H1 (cell line): ENCODE results near the gene OR13C3. TPM values are rescaled to one million over a fixed set of nuclear protein-coding genes. Genes with fewer than 3 reads are reported as not detected.
"Not testable (repeated sequence)": the region's sequence is repeated elsewhere in the genome, so short reads cannot be mapped to it uniquely, and the experiment has no call there.

ENCODE experiments used
- CTCF ChIA-PET: fragments of 300-600 bp; sonication (Branson Sonifier 250); formaldehyde crosslinking; loops from one replicate; lab custom pipeline; 2021; ENCODE audit not compliant: partially characterized antibody; lab: Charles Lee
- POLR2A ChIA-PET: fragments of 300-600 bp; sonication (Branson Sonifier 250); formaldehyde crosslinking; loops from one replicate; lab custom pipeline; 2021; ENCODE audit warnings: inconsistent platforms; ENCODE audit not compliant: partially characterized antibody; lab: Charles Lee
- DNase-seq, 2 experiments: peaks; one replicate each; pipeline versions ENCODE4 v3.0.0 to v3.0.0-alpha.2; 2010 to 2022; ENCODE audit warnings: low spot score in 2 of 2, low read depth in 1 of 2, mixed read lengths in 1 of 2
- FAIRE-seq: peaks from 2 replicates; lab custom pipeline; 2011; peaks lifted over from hg19 to GRCh38; lab: Jason Lieb, UNC
- H2AFZ ChIP-seq: 2 replicates; pipeline ENCODE4 v1.8.1; 2012; ENCODE audit warnings: low read length, inconsistent platforms
- H2AK5ac ChIP-seq: 2 replicates; pipeline ENCODE4 v1.6.1; 2013; ENCODE audit warnings: low read depth, low read length
- H2BK120ac ChIP-seq: replicated peaks from 2 replicates; pipeline ENCODE3; 2013; ENCODE audit warnings: low read depth, low read length, inconsistent platforms
- H2BK12ac ChIP-seq: 2 replicates; pipeline ENCODE4 v1.6.1; 2013; ENCODE audit warnings: low read depth, low read length
- H2BK15ac ChIP-seq: 2 replicates; pipeline ENCODE4 v1.6.1; 2013; ENCODE audit warnings: low read length
- H2BK20ac ChIP-seq: 2 replicates; pipeline ENCODE4 v1.6.1; 2013; ENCODE audit warnings: low read length
- H2BK5ac ChIP-seq: 2 replicates; pipeline ENCODE4 v1.6.1; 2013; ENCODE audit warnings: low read depth, low read length
- H3K14ac ChIP-seq: 2 replicates; pipeline ENCODE4 v1.6.1; 2013; ENCODE audit warnings: inconsistent platforms; ENCODE audit not compliant: insufficient read length
- H3K18ac ChIP-seq: 2 replicates; pipeline ENCODE4 v1.6.1; 2013; ENCODE audit warnings: low read length; ENCODE audit errors: extremely low read depth
- H3K23ac ChIP-seq: 2 replicates; pipeline ENCODE4 v1.6.1; 2013; ENCODE audit warnings: inconsistent platforms; ENCODE audit not compliant: insufficient read length
- H3K23me2 ChIP-seq: 2 replicates; pipeline ENCODE4 v1.6.1; 2013; ENCODE audit warnings: low read depth, low read length
- H3K27ac ChIP-seq: 2 replicates; pipeline ENCODE4 v1.6.1; 2011; ENCODE audit warnings: low read depth, low read length, inconsistent platforms
- H3K27me3 ChIP-seq, 4 experiments: replicated peaks in 1 of 4; 1 replicate in 1 of 4; 2 replicates in 3 of 4; pipeline versions ENCODE4 v1.6.1 to v1.8.1; 2011 to 2013; ENCODE audit warnings: low read length in 3 of 4, mild to moderate bottlenecking in 3 of 4, inconsistent platforms in 2 of 4, mixed read lengths in 2 of 4, moderate library complexity in 1 of 4; ENCODE audit not compliant: control insufficient read depth in 3 of 4, insufficient read depth in 3 of 4; ENCODE audit errors: extremely low read depth in 1 of 4
- H3K36me3 ChIP-seq, 4 experiments: 2 replicates each; pipeline versions ENCODE4 v1.6.1 to v1.8.1; 2011 to 2013; ENCODE audit warnings: mild to moderate bottlenecking in 4 of 4, low read length in 3 of 4, moderate library complexity in 2 of 4, control low read depth in 1 of 4, inconsistent platforms in 1 of 4; ENCODE audit not compliant: insufficient read depth in 4 of 4, control insufficient read depth in 2 of 4
- H3K4ac ChIP-seq: replicated peaks from 2 replicates; pipeline ENCODE3; 2013; ENCODE audit warnings: low read length, low read depth, mixed read lengths, inconsistent platforms; ENCODE audit not compliant: insufficient read length
- H3K4me1 ChIP-seq, 4 experiments: replicated peaks in 1 of 4; 1 replicate in 1 of 4; 2 replicates in 3 of 4; pipeline versions ENCODE4 v1.6.1 to v1.8.1; 2011 to 2013; ENCODE audit warnings: low read length in 3 of 4, inconsistent platforms in 2 of 4, mixed read lengths in 1 of 4; ENCODE audit not compliant: insufficient read depth in 4 of 4, control insufficient read depth in 3 of 4
- H3K4me2 ChIP-seq, 2 experiments: 2 replicates each; pipeline versions ENCODE4 v1.6.1 to v1.8.1; 2011 to 2013; ENCODE audit warnings: low read depth in 2 of 2, low read length in 2 of 2, control low read depth in 1 of 2, inconsistent platforms in 1 of 2, mild to moderate bottlenecking in 1 of 2; ENCODE audit not compliant: insufficient read depth in 1 of 2
- H3K4me3 ChIP-seq, 4 experiments: fragments of 200-600, 300-600 bp in 1 of 4; sonication (generic), shearing (Covaris generic), sonication (Bioruptor Twin) in 1 of 4; 2 replicates each; pipeline versions ENCODE4 v1.5.1 to v1.8.1; 2011 to 2016; ENCODE audit warnings: low read length in 4 of 4, low read depth in 3 of 4, control low read depth in 2 of 4, inconsistent platforms in 2 of 4, mild to moderate bottlenecking in 2 of 4, mixed read lengths in 1 of 4, moderate library complexity in 1 of 4; ENCODE audit not compliant: insufficient read depth in 2 of 4; ENCODE audit errors: extremely low read depth in 1 of 4
- H3K56ac ChIP-seq: replicated peaks from 2 replicates; pipeline ENCODE3; 2013; ENCODE audit warnings: low read depth, mild to moderate bottlenecking, mixed read lengths, low read length, inconsistent platforms; ENCODE audit not compliant: insufficient read length
- H3K79me1 ChIP-seq: 2 replicates; pipeline ENCODE4 v1.6.1; 2013; ENCODE audit warnings: low read depth, low read length, control low read depth
- H3K79me2 ChIP-seq, 2 experiments: 2 replicates each; pipeline versions ENCODE4 v1.6.1 to v1.8.1; 2012 to 2013; ENCODE audit warnings: low read length in 2 of 2, mild to moderate bottlenecking in 2 of 2, inconsistent platforms in 1 of 2; ENCODE audit not compliant: insufficient read depth in 2 of 2, control insufficient read depth in 1 of 2
- H3K9ac ChIP-seq, 4 experiments: replicated peaks in 1 of 4; 1 replicate in 1 of 4; 2 replicates in 3 of 4; pipeline versions ENCODE4 v1.6.1 to v1.8.1; 2011 to 2013; ENCODE audit warnings: low read depth in 3 of 4, low read length in 3 of 4, control low read depth in 2 of 4, mild to moderate bottlenecking in 2 of 4, moderate library complexity in 2 of 4, inconsistent platforms in 1 of 4; ENCODE audit errors: extremely low read depth in 1 of 4
- H3K9me3 ChIP-seq, 2 experiments: 2 replicates each; pipeline versions ENCODE4 v1.6.1 to v1.8.1; 2012 to 2013; ENCODE audit warnings: mild to moderate bottlenecking in 2 of 2, moderate library complexity in 2 of 2, control low read depth in 1 of 2, inconsistent platforms in 1 of 2, low read depth in 1 of 2, low read length in 1 of 2, mixed read lengths in 1 of 2; ENCODE audit not compliant: insufficient read depth in 2 of 2
- H4K20me1 ChIP-seq, 2 experiments: replicated peaks in 1 of 2; 2 replicates each; pipeline versions ENCODE3 to v1.8.1; 2011 to 2013; ENCODE audit warnings: inconsistent platforms in 2 of 2, low read length in 2 of 2, mild to moderate bottlenecking in 1 of 2; ENCODE audit not compliant: insufficient read depth in 2 of 2, control insufficient read depth in 1 of 2
- H4K5ac ChIP-seq: 2 replicates; pipeline ENCODE4 v1.6.1; 2013; ENCODE audit warnings: low read length, low read depth, mixed read lengths, inconsistent platforms; ENCODE audit not compliant: insufficient read length
- H4K8ac ChIP-seq: 2 replicates; pipeline ENCODE4 v1.8.0; 2013; ENCODE audit warnings: mild to moderate bottlenecking, moderate library complexity, low read length, inconsistent platforms; ENCODE audit not compliant: insufficient read depth; ENCODE audit errors: extremely low read depth
- H4K91ac ChIP-seq: replicated peaks from 2 replicates; pipeline ENCODE3; 2013; ENCODE audit warnings: low read length, mixed read lengths, inconsistent platforms; ENCODE audit not compliant: insufficient read length
- BACH1 ChIP-seq: IDR thresholded peaks from 2 replicates; pipeline ENCODE4 v1.6.1; 2012; ENCODE audit warnings: low read length, improper control_type of control experiment
- FOSL1 ChIP-seq: IDR thresholded peaks from 2 replicates; pipeline ENCODE4 v1.6.1; 2011; ENCODE audit warnings: mild to moderate bottlenecking, low read depth, low read length, moderate library complexity; ENCODE audit not compliant: insufficient read depth
- RNF2 ChIP-seq: fragments of 200-900, 300-1000 bp; sonication (generic); IDR thresholded peaks from 2 replicates; pipeline ENCODE4 v1.7.1; 2016; ENCODE audit warnings: borderline replicate concordance, low read depth, mild to moderate bottlenecking, antibody characterized with exemption, low read length; ENCODE audit not compliant: poor library complexity, severe bottlenecking; ENCODE audit errors: missing control alignments
- WGBS, 2 experiments: shearing (Covaris generic) in 1 of 2; methylation state at CpG; one replicate each; pipeline versions ENCODE4 v1.1.6 to v1.1.7; 2013 to 2015; ENCODE audit warnings: low lambda C conversion rate in 2 of 2, mixed read lengths in 2 of 2, inconsistent platforms in 1 of 2, low coverage in 1 of 2, missing lambda C conversion rate in 1 of 2; ENCODE audit not compliant: insufficient replicate concordance in 2 of 2, insufficient coverage in 1 of 2, insufficient read length in 1 of 2; ENCODE audit errors: extremely low coverage in 1 of 2, missing lambda C conversion rate in 1 of 2; 5-methylcytosine and 5-hydroxymethylcytosine counted together
- polyA plus RNA-seq, 7 experiments: library from polyadenylated mRNA; depleted of rRNA in 3 of 7; stranded (reverse) in 5 of 7; unstranded in 2 of 7; fragments of >200 nt in 5 of 7; fragments of 200-250 nt in 2 of 7; gene quantifications; 1 replicate in 5 of 7; 2 replicates in 1 of 7; 4 replicates in 1 of 7; pipeline versions ENCODE4 v1.2.1 to v1.2.3, GENCODE V29; 2011 to 2013; ENCODE audit warnings: missing spikeins in 2 of 7, mixed read lengths in 2 of 7
- total RNA-seq: library from RNA; stranded (reverse); fragmentation: NEBNext Ultra II Directional; extraction: Animal tissue kit (Norgen Biotek cat#: 25700); gene quantifications from 2 replicates; pipeline ENCODE4 v1.2.1, GENCODE V29; 2021

OR13C3 gene
- total and polyA plus RNA-seq, 2 of the 8 experiments (the other 6 are each of a cell fraction or from before 2014, with no cell fraction given): not detected

DNA sequence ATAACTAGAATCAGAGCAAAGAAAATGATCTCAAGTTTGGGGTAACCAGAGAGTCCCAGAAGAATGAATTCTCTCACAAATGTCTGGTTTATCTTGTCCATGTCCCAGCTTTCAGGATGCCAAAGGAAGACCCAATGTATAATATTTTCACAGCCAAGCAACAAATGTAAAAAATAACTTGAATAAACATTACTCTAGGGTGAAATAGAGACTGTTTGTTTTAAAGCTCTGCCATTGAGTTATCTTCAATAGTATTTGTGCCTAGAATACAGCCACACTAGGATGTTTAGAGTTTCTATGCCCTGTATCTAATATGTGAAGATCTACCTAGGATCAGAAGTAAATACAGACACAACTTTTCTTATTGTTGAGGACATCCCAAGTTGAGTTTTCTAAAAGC lies 9.5 kb downstream of the OR13C3 start, which contains the start of gene OR13C4:
Gene OR13C4, minus strand, starts transcription at position 101 of the 400 bp plus-strand sequence. Its CDS starts 0 bp downstream, at position 101.
- H3K4ac ChIP-seq: no peak within 1 kb of the TSS
- FAIRE-seq: no peak
- CTCF ChIA-PET: no interaction called here

DNA sequence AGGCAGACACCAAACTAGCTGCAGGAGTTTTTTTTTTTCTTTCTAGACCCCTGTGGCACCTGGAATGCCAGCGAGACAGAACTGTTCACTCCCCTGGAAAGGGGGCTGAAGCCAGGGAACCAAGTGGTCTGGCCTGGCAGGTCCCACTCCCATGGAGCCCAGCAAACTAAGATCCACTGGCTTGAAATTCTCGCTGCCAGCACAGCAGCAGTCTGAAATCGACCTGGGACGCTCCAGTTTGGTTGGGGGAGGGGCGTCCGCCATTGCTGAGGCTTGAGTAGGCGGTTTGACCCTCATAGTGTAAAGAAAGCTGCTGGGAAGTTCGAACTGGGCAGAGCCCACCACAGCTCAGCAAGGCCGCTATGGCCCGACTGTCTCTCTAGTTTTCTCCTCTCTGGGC lies 16.4 kb downstream of the OR13C3 start:
- H2BK15ac ChIP-seq, H3K79me1 ChIP-seq, H3K23me2 ChIP-seq, H3K27ac ChIP-seq, H3K18ac ChIP-seq, POLR2A ChIA-PET, DNase-seq, H2BK120ac ChIP-seq, H4K91ac ChIP-seq, H2BK20ac ChIP-seq, H4K8ac ChIP-seq, H3K27me3 ChIP-seq, H2BK12ac ChIP-seq, H3K23ac ChIP-seq, H3K4me1 ChIP-seq, H3K56ac ChIP-seq, CTCF ChIA-PET, H4K5ac ChIP-seq, H3K4me2 ChIP-seq, H2AK5ac ChIP-seq, H3K4ac ChIP-seq, H3K36me3 ChIP-seq, H2BK5ac ChIP-seq, H3K14ac ChIP-seq, H3K9ac ChIP-seq, FAIRE-seq, H3K9me3 ChIP-seq, H3K79me2 ChIP-seq, H4K20me1 ChIP-seq, H3K4me3 ChIP-seq: not testable (repeated sequence)
- WGBS, 2 experiments: 98% methylated on average over 8 of the region's 10 CpGs; no CpG with 5 or more reads in 1 of the 2 experiments
- peak overlapping the region; percentile 77; the same call in 1 of the 2 replicates for H2AFZ ChIP-seq

More for the DNA sequence above, 9.5 kb downstream of the OR13C3 start, which contains the start of gene OR13C4:
- Histone ChIP-seq H3K79me2 (no peaks in the 10 kb centered on the region), H3K4me3 (no peak within 1 kb of the TSS), H3K36me3 (no peaks in the 10 kb centered on the region), H4K5ac (no peak within 1 kb of the TSS), H3K56ac (no peak within 1 kb of the TSS), H3K27ac (no peak within 1 kb of the TSS), H4K20me1 (no peaks in the 10 kb centered on the region), H3K9me3 (peaks cover 0 to 3% of the 10 kb centered on the region in 2 experiments; a peak in 1 of 4 replicates), H3K14ac (no peak within 1 kb of the TSS), H3K18ac (no peak within 1 kb of the TSS), H4K91ac (no peak within 1 kb of the TSS), H3K9ac (no peak within 1 kb of the TSS), H2BK20ac (no peak within 1 kb of the TSS), H3K23me2 (no peaks in the 10 kb centered on the region), H3K27me3 (no peaks in the 10 kb centered on the region), H2AK5ac (no peak within 1 kb of the TSS), H3K79me1 (no peaks in the 10 kb centered on the region), H2BK12ac (no peak within 1 kb of the TSS), H2AFZ (no peak within 1 kb of the TSS), H2BK5ac (no peak within 1 kb of the TSS), H3K4me2 (no peak within 1 kb of the TSS), H3K4me1 (no peaks in the 10 kb centered on the region)
- no peak for DNase-seq
- POLR2A ChIA-PET: no interaction called here
- TF ChIP-seq FOSL1 (no peak), BACH1 (no peak), RNF2 (no peak)
- TF ChIP-seq, all 59 proteins: peak for 0
- Histone ChIP-seq H4K8ac (no peak within 1 kb of the TSS), H3K23ac (no peak within 1 kb of the TSS), H2BK15ac (no peak within 1 kb of the TSS), H2BK120ac (no peak within 1 kb of the TSS)
